Fibroblast of lung (primary cell): ENCODE data around the gene ZNF511.

Experiments
- CTCF ChIP-seq, 2 donors: IDR thresholded peaks in 1 of 2; conservative IDR thresholded peaks in 1 of 2; 1 replicate in 1 of 2; 2 replicates in 1 of 2; pipeline ENCODE4 v1.5.1; 2011 to 2012; ENCODE audit warnings: low read length in 2 of 2, control low read depth in 1 of 2, inconsistent platforms in 1 of 2, low read depth in 1 of 2, mild to moderate bottlenecking in 1 of 2
- EZH2 ChIP-seq: IDR thresholded peaks from 2 replicates; pipeline ENCODE4 v1.5.1; 2012; ENCODE audit warnings: low read length, control low read depth, mild to moderate bottlenecking; ENCODE audit errors: missing control alignments

GRCh38 chr10:133289761-133290160 is 19.0 kb upstream of the ZNF511 start:
- TF ChIP-seq EZH2 = no peak
- TF ChIP-seq CTCF (conservative IDR thresholded peaks at IDR 0.05 in 1 of 2, IDR thresholded peaks at IDR 0.05 in 1 of 2; ENCODE audit: low read depth in 1 of 2, low read length in 2 of 2) = no peak
